SK-N-MC (cell line): ENCODE measurements around the gene KDM1A.

ENCODE experiments used
- EZH2 ChIP-seq: fragments of 200-600 bp; sonication (generic); IDR thresholded peaks from one replicate; pipeline ENCODE4 v1.6.1; 2017; ENCODE audit warnings: antibody characterized with exemption
- POLR2AphosphoS5 ChIP-seq: IDR thresholded peaks from 2 replicates; pipeline ENCODE4 v1.6.1; 2012; ENCODE audit warnings: mild to moderate bottlenecking, low read depth, low read length, borderline replicate concordance

- no peak for TF ChIP-seq POLR2AphosphoS5
- TF ChIP-seq EZH2 = no peak
Measured at GRCh38 chr1:23101887-23102286, 82.6 kb downstream of the KDM1A start.
